Bronchial epithelial cell (primary cell): ENCODE results near the gene APCS. TPM values are rescaled to one million over a fixed set of nuclear protein-coding genes. Genes with fewer than 3 reads are reported as not detected.

ENCODE experiments used
- DNase-seq: peaks from one replicate; pipeline ENCODE4 v3.0.0-alpha.2; 2010; ENCODE audit warnings: low read depth
- FAIRE-seq: peaks from 2 replicates; lab custom pipeline; 2011; peaks lifted over from hg19 to GRCh38; lab: Jason Lieb, UNC
- H3K27me3 ChIP-seq: 2 replicates; pipeline ENCODE4 v1.5.1; 2011; ENCODE audit warnings: low read length; ENCODE audit not compliant: control insufficient read depth, insufficient read depth
- H3K36me3 ChIP-seq: 2 replicates; pipeline ENCODE4 v1.5.1; 2011; ENCODE audit warnings: low read length; ENCODE audit not compliant: control insufficient read depth, insufficient read depth
- H3K4me3 ChIP-seq: 2 replicates; pipeline ENCODE4 v1.5.1; 2011; ENCODE audit warnings: mild to moderate bottlenecking, low read depth, low read length, control low read depth
- total RNA-seq: library from RNA; depleted of rRNA; stranded (reverse); fragments of >200 nt; gene quantifications from 2 replicates; pipeline ENCODE4 v1.2.1, GENCODE V29; 2014
- TF ChIP-seq, protein P1 (sequence below): IDR thresholded peaks from 2 replicates; pipeline ENCODE4 v1.5.1; 2011; ENCODE audit warnings: mild to moderate bottlenecking, moderate library complexity, low read length, control low read depth, inconsistent platforms; ENCODE audit not compliant: insufficient read depth, severe bottlenecking

APCS gene, protein sequence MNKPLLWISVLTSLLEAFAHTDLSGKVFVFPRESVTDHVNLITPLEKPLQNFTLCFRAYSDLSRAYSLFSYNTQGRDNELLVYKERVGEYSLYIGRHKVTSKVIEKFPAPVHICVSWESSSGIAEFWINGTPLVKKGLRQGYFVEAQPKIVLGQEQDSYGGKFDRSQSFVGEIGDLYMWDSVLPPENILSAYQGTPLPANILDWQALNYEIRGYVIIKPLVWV
- total RNA-seq: not detected in 2 replicates

DNA sequence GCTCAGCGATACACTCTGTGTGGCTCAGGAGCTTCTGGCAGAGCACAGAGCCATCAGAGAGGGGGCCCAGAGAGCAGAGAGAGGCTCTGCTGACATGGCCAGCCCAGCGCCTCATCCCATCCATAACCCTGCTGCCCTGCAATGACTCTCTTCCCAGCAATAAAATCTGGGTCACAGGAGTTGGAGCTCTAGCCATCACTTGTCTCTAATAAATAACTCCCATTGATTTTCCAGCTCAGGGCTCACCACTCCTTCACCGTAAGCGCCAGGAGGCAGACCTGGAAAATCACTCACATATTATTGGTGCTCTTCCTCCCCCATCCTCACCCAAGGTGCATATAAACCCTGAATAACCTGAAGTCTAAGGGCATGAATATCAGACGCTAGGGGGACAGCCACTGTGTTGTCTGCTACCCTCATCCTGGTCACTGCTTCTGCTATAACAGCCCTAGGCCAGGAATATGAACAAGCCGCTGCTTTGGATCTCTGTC lies at the start of gene APCS:
Gene APCS, plus strand, starts transcription at position 366 of the 491 bp plus-strand sequence. Its CDS starts 96 bp downstream, at position 462.
- Histone ChIP-seq H3K36me3 (no peaks in the 10 kb centered on the region), H3K4me3 (no peak within 1 kb of the TSS), H3K27me3 (no peaks in the 10 kb centered on the region)
- FAIRE-seq: no peak
- TF ChIP-seq, protein P1, sequence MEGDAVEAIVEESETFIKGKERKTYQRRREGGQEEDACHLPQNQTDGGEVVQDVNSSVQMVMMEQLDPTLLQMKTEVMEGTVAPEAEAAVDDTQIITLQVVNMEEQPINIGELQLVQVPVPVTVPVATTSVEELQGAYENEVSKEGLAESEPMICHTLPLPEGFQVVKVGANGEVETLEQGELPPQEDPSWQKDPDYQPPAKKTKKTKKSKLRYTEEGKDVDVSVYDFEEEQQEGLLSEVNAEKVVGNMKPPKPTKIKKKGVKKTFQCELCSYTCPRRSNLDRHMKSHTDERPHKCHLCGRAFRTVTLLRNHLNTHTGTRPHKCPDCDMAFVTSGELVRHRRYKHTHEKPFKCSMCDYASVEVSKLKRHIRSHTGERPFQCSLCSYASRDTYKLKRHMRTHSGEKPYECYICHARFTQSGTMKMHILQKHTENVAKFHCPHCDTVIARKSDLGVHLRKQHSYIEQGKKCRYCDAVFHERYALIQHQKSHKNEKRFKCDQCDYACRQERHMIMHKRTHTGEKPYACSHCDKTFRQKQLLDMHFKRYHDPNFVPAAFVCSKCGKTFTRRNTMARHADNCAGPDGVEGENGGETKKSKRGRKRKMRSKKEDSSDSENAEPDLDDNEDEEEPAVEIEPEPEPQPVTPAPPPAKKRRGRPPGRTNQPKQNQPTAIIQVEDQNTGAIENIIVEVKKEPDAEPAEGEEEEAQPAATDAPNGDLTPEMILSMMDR: no peak
- DNase-seq: no peak

DNA sequence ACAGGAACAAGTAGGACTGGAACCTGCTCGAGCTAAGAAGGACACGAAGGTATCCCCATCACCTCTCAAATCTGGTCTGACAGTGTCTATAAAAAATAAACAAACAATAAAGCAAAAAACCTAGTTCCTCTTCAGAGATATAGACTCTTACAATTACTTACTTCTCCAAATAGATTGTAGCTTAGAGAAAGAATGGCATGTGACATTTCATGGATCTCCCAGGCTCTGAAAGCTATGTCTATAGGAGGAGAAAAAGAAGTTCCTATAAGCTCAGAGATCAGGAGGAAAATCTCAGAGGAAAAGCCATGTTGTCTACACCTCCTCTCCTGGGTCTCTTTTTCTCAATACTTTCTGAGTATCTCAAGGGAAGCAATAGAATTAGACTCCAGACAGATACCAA lies 39.5 kb upstream of the APCS start:
- Histone ChIP-seq H3K4me3 (no peak overlapping the region), H3K36me3 (no peaks in the 10 kb centered on the region), H3K27me3 (no peaks in the 10 kb centered on the region)
- TF ChIP-seq, protein P1: no peak
- FAIRE-seq (no peak), DNase-seq (no peak)

DNA sequence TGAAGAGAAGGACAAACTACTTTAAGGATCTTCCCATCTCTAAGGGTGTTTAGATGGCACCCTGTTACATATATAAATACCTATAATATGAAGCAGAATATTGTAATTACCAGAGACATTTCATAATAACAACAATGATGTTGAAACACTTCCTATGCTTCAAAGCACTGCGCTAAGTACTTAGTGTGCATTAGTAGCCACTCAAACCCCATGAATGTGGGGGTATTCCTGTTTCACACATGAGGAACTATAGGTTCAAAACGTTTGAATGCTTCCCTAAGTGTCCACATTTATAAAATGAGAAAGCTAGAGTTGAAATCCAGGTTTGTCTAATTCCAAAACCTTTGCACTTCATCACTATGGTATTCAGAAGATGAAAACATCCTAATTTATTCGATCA lies 33.4 kb upstream of the APCS start:
- Histone ChIP-seq H3K27me3 (no peaks in the 10 kb centered on the region), H3K36me3 (no peaks in the 10 kb centered on the region), H3K4me3 (no peak overlapping the region)
- FAIRE-seq (no peak), DNase-seq (no peak)
- TF ChIP-seq, protein P1: no peak

DNA sequence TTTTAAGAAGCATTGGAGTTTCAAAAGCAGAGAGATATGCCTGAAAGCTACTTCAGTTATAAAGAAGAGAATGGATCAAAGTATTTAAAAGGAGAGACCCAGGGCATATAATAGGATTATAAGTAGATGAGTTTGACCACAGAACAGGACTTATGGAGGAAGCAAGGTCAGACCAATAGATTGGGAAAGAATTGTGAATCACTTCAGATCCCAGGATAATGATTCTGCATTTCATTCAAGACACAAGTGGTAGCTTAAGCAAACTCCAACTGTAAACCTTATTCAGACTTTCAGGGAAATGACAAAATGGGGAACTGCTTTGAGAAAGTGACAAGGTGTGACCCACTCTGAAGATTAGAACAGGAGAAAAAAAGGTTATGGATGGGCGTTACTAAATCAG lies 32.9 kb upstream of the APCS start:
- TF ChIP-seq, protein P1: no peak
- Histone ChIP-seq H3K27me3 (no peaks in the 10 kb centered on the region), H3K36me3 (no peaks in the 10 kb centered on the region), H3K4me3 (no peak overlapping the region)
- DNase-seq (no peak), FAIRE-seq (no peak)

DNA sequence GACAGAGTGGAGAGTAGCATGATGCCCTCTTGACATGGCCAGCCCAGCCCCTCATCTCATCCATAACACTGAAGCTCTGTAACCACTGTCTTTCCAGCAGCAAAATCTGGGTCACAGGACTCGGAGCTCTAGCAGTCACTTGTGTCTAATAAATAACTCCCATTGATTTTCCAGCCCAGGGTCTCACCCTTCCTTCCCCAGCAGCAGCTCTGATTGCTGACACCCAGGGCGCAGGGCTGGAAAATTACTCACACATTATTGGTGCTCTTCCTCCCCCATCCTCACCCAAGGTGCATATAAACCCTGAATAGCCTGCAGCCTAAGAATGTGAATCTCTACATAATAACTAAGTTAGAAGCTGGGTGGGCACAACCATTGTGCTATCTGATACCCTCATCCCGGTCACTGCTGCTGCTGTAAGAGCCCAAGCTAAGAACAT lies 30.7 kb upstream of the APCS start:
- no peak for DNase-seq
- Histone ChIP-seq H3K27me3 (no peaks in the 10 kb centered on the region), H3K4me3 (no peak overlapping the region), H3K36me3 (no peaks in the 10 kb centered on the region)
- TF ChIP-seq, protein P1: no peak
- no peak for FAIRE-seq
